Measurements from ENCODE around the gene TDRD10.
"Not testable (repeated sequence)": the region's sequence is repeated elsewhere in the genome, so short reads cannot be mapped to it uniquely, and the experiment has no call there.

The TDRD10 gene

DNA sequence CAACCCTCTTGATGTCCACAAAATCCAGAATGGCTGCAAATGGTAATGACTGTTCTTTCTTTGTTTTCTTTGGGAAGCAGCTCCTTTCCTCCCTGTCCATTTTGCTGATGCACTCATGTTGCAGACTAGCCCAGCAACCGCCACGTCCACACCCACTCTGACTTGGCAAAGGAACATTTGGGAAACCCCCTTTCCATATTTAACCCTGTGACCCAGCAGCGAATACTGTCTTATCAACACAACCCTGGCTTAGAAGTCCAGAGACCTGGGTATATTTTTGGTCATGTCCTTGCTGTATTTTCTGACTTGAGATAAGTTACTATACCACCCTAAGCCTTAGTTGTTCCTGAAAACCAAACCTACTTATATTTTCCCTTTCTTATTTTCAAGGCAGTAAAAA lies 18.3 kb downstream of the TDRD10 start:
- no peak for DNase-seq

GRCh38 chr1:154521695-154522094 lies 19.7 kb downstream of the TDRD10 start:
- no peak for DNase-seq

DNA sequence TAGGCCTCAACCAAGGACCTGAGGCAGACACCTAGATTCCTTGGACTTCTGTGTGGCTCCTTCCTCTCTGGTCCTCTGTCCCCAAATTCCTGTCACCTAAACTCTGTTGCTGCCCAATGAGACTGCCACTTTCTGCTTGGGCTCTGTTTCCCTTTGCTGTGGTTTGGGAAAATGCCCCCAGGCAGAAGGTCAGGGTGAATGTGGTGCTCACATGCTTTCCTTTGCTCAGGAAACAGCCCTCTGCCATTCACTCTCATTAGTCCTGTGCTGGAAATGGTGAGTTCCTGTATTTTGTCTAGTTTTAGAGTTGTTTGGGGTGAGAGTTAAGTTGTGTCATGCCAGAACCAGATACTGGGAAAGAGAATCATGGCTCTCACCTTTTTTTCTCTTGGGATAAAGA lies 22.9 kb downstream of the TDRD10 start:
- DNase-seq, result no peak

- DNase-seq, result no peak
Measured at GRCh38 chr1:154527192-154527591, 25.2 kb downstream of the TDRD10 start.

- DNase-seq, result no peak
Measured at GRCh38 chr1:154529308-154529707, 27.3 kb downstream of the TDRD10 start.

DNA sequence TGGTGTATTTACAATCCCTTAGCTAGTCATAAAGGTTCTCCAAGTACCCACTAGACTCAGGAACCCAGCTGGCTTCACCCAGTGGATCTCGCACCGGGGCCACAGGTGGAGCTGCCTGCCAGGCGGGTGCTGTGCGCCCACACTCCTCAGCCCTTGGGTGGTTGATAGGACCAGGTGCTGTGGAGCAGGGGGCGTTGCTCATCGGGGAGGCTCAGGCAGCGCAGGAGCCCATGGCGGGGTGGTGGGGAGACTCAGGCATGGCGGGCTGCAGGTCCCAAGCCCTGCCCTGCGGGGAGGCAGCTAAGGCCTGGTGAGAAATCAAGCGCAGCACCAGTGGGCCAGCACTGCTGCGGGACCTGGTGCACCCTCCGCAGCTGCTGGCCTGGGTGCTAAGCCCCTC lies 29.9 kb downstream of the TDRD10 start:
- not testable (repeated sequence) for DNase-seq

DNA sequence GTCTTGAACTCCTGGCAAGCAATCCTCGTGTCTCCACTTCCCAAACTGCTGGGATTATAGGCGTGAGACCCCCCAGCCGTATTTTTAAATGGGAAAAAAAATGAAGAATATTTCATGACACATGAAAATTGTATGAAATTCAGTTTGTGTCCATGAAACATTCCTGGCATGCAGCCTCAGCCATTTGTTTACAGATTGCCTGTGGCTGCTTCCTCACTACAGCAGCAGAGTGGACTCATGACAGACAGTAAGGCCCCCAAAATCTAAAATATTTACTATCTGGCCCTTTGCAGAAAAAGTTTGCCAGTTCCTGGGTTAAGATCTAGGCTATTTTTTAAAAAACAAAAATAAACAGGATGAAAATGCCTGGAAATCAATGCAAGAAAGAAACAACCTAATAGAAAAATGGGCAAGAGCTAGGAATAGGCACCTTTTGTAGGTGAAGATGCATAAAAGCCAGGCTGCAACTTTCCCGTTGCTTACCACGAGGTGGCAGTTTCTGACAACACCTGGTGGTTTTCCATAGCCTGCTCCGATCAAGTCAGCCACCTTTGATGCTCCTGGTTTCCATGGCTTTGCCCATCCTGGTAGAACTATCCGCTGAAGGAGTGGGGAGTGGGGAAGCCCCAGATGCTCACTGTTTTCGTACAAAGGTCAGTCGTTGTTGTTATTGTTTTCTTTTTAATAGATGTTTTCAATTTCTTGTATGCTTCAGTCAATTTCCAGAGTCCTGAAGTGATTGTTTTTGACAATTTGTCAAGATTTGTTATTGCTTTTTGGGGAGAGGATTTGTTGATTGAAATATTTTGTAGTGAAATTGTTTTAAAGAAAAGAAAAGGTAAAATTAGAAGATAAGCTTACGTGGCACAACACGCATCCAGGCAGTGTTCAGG lies 32.2 kb downstream of the TDRD10 start:
- no peak for DNase-seq

DNA sequence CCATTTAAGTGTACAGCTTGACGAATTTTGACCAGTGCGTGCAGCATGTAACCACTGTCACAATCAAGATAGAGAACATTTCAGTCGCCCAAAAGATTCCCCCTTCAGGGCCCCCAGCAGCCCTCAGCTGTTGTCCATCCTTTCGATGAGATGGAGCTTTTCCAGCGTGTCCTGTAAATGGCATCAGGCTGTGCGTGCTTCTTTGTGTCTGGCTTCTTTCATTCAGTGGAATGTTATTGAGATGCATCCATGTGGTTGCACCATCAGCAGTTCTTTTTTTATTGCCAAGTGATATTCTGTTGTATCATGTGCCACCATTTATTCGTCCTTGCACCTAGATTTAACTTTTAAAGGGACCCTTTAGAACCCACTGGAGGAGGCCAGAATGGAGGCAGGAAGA lies 34.6 kb downstream of the TDRD10 start:
- no peak for DNase-seq

DNA sequence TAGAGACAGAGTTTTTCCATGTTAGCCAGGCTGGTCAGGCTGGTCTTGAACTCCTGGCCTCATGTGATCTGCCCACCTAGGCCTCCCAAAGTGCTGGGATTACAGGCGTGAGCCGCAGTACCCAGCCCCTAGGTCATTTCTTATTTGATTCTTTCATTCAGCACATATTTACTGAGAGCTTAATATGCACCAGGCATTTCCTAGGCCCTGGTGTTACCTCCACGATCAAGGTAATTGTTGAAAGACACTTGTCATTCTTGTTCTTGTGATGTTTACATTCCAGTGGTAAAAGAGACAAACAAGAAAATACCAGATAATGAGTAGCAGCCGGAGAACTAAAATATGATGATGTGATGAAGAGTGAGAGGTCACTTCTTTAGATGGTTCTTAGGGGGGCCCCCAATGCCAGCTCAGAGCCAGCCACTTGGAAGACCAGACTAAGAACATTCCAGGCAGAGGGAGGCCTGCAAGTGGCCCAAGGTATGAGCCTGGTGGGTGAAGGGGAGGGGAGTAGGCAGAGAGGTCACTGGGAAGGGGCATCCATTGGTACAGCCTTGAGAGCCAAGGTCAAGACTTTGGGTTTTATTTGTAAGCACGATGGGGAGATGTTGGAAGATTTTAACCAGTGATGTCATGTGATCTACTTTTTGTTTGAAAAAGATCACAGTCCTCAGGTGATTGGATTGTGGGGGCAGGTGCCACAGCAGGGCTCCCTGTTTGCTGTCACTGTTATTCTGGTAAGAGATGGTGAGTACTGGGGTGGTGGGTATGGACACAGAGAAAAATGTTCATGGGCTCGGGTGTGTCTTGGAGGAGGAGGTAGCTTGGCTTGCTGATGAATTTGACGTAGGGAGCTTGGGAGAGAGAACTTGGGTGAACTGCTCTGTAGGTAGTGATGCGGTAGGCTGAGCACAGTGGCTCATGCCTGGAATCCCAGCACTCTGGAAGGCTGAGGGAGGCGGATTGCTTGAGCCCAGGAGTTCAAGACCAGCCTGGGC lies 37.8 kb downstream of the TDRD10 start:
- DNase-seq, result no peak

GRCh38 chr1:154541231-154541630 lies 39.2 kb downstream of the TDRD10 start:
- no peak for DNase-seq

DNA sequence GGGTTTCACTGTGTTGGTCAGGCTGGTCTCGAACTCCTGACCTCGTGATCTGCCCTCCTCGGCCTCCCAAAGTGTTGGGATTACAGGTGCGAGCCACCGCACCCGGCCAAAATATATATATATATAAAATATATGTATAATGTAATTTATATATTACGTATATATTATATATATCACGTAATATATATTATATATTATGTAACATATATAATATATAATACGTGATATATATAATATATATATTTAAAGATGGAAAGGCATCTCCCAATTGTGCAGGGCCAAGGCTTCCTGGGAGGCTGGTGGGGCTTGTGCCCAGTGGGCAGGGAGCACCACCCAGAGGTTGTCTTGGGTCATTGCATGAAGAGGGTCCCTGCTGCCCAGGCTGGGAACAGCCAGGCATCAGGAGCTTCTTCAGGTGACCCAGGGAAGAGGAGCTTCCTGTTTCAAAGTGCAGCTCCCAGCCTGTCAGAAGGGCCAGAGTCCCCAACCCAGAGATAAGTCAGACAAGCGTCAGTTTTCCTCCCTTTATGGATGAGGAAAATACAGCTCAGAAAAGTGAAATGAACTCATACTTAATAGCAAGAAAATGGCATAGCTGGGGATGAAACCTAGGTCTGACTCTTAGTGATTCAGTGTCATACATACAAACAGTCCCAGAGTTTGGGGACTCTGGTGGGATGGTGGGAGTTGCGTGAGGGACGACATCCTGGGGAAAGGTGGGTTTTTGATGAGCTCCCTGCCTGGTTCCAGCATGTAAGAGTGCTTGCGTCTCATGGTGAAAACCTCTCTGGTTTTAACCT lies 44.4 kb downstream of the TDRD10 start:
- peak; percentile 23 for DNase-seq

DNA sequence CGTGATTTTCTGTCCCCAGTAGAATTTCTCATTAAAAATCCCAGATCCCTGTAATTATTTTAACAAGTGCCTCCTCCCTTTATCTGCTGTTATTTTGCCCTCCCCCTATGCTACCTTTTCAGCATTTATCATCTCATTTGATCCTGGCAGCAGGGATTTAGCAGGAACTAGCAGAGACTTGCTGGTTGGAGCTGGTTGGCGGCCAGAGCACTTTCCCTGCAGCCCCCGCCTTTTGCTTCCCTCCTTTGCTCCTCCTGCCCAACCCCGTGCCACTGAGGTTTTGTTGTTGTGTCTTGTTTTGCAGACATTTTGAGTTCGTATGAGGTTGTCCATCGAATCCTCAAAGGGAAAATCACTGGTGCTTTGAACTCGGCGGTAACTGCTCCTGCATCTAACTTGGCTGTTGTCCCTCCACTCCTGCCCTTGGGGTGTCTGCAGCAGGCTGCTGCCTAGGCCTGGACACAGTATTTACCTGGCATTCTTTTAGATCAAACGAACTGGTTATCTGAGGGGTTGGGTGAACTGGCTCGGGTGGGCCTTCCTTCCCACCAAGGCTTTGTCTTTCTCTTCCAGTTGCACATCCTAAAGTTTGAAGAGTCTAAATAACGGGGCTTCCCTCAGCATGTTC lies 45.2 kb downstream of the TDRD10 start:
- no peak for DNase-seq

GRCh38 chr1:154548028-154548427 lies 46.0 kb downstream of the TDRD10 start:
- no peak for DNase-seq

DNA sequence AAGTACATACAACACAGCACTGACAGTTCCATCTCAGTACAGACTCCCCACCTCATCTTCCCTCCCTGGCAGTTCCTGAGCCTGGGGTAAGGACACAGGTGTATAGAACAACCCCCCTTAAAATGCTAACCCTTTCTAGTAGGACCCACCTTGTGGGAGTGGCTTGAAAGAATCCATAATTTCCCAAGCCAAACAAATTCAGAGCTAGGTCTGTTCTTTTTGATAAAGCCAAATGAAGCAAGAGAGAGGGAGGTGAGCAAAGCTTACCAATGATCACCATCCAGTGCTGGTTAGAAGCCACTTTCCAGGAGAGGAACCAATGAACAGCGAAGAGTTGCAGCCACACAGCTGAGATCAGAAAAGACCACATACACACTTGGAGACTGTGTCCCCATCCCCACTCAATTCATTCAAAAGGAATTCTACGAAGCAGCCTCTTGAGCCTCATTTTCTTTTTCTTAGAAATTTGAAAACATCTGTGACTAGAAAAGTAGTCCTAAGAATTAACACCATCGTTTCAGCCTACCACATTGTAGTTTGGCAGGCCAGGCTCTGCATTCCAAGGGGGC lies 47.3 kb downstream of the TDRD10 start:
- DNase-seq, result no peak

GRCh38 chr1:154550070-154550469 lies 48.1 kb downstream of the TDRD10 start:
- no peak for DNase-seq

- no peak for DNase-seq
Measured at GRCh38 chr1:154550657-154551056, 48.6 kb downstream of the TDRD10 start.

- DNase-seq, result no peak
Measured at GRCh38 chr1:154551474-154551873, 49.5 kb downstream of the TDRD10 start.

DNA sequence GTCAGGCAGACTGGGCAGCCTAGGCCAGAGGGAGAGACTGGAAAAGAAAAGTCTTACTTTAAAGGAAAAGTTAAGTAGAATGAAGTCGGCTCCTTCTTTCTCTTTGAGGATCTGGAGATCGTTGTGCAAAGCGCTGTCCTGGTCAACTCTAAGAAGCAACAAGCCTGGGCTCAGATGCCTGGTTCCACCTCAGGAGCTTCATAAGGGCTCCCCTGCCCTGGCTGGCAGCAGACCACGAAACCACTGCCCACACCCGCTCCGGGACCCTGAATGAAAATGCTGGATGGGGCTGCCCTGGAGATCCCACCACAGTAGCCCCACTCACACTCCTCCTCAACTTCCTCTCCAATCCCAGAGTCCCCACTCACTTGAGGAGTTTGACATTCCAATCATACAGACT lies 50.0 kb downstream of the TDRD10 start:
- DNase-seq, result no peak

DNA sequence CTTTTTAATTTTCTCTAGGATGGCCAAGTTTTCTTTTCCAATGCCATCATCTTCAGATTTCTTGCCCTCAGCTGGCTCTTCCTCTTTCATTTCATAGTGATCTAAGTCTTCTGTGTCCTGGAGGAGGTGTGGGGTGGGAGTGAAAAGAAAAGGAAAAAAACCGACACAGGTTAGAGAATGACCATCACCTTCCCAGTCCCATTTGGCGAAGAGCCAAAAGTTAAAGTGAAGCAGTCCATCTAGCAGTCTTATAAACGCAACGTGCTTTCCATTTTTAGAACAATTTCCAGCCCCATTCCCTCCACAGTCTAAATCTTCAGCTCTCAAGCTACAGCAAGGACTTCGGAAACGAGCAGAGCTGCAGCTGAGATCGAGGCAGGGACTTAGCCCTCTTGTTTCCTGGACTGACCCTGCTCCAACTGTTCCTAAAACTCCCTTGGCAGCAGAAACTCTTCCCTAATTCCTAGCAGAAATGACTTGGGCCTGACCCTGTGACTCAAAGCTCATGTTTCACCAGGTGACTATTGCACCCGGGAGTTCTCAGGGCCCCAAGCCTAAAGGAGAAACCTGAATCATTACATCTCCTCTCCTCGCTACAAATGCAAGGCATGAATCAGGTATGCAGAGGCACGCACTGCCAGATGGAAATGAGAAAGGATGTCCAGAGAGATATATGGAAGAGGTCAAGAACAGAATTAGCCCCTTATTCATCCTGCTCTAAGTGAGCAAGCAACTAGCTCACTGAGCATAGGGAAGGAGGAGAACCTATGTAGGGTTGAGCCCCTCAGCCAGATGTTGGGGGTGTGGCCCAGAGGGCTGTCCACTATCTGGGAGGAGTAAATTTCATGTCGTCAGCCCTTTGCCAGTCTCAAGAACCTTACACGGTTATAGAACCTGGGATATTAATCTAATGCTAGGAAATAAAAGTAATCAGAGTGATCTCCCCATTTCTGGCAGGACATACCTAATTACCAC lies 51.3 kb downstream of the TDRD10 start:
- DNase-seq, result no peak

DNA sequence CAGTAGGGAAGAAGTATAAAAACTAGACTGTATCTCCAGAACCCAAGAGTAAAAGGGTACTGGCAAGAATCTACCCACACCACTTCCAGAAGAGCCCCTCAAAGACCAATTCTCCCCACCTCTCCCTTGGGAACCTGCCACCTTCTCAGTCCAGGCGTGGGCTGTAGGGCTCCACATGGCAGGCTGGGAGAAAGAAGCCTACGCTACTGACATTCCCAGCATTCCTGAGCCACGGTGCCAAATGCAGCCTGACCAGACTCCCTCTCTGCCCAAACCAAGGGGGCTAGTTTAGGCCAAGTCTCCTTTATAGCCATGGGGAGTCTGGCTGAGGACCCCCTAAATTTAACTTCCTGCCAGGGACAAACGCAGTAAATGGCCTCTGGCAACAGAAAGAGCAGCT lies 54.4 kb downstream of the TDRD10 start:
- DNase-seq, result no peak

Data from activated CD4-positive, alpha-beta T cell treated with anti-CD3 and anti-CD28 coated beads for 1 hour (primary cell).